Measurements from ENCODE around the gene ADAMTSL3.

DNA sequence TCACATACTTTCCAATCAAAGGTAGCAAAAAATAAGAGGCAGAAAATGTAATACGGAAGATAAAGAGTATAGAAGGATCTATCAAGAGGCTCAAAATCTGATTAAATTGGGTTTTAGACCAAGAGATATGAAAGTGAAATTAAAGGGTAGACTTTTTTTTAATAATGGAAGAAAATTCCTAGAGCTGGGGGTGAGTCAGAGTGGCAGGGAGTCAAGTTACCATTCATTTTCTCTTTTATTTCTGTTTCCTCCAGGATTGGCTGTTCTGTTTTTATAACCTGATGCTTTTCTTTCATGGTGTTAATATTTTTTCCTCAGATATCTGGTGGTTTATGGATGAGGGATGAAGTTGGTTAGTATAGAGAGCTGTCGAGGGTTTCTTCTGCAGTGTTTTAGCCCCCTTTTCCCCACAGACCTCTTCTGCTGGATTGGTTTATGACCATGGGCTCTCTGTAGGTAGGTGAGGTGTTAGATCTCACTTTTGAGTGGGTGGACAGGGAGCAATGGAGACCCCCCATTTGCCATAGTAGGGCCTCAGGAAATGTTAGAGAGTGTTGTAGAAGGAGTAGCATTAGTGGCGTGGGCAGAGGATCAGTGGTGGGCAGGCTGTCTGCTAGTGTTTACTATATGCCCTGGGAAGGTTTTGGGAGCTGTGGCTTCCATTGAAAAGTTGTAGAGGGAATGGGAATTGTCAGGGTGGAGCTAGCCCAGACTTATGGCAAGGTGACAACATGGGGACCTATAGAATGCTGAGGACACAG, 380.1 kb downstream of the ADAMTSL3 start:
- TF ChIP-seq, protein P1, sequence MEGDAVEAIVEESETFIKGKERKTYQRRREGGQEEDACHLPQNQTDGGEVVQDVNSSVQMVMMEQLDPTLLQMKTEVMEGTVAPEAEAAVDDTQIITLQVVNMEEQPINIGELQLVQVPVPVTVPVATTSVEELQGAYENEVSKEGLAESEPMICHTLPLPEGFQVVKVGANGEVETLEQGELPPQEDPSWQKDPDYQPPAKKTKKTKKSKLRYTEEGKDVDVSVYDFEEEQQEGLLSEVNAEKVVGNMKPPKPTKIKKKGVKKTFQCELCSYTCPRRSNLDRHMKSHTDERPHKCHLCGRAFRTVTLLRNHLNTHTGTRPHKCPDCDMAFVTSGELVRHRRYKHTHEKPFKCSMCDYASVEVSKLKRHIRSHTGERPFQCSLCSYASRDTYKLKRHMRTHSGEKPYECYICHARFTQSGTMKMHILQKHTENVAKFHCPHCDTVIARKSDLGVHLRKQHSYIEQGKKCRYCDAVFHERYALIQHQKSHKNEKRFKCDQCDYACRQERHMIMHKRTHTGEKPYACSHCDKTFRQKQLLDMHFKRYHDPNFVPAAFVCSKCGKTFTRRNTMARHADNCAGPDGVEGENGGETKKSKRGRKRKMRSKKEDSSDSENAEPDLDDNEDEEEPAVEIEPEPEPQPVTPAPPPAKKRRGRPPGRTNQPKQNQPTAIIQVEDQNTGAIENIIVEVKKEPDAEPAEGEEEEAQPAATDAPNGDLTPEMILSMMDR (IDR thresholded peaks at IDR 0.05), result no peak
- TF ChIP-seq POLR2A (IDR thresholded peaks at IDR 0.05), result no peak
